Right atrium auricular region (tissue), 2 donors: ENCODE results near the gene SLC2A8. TPM values are rescaled to one million over a fixed set of nuclear protein-coding genes. Genes with fewer than 3 reads are reported as not detected.
A peak's percentile ranks its signal among the peaks of the same experiment; 100 is the strongest.

ENCODE experiments used
- DNase-seq: peaks from one replicate; pipeline ENCODE4 v3.0.0-alpha.2; 2019; ENCODE audit warnings: low spot score
- H3K27ac ChIP-seq, 2 donors: fragments of 200-600 bp; sonication (generic); 1 replicate in 1 of 2; 2 replicates in 1 of 2; pipeline ENCODE4 v1.5.1; 2016 to 2019
- H3K27me3 ChIP-seq, 2 donors: fragments of 200-600 bp; sonication (generic); one replicate each; pipeline versions ENCODE4 v1.5.1 to v1.6.0; 2017 to 2019
- H3K36me3 ChIP-seq: fragments of 200-600 bp; sonication (generic); one replicate; pipeline ENCODE4 v1.5.1; 2016
- H3K4me1 ChIP-seq, 2 donors: fragments of 200-600 bp; sonication (generic); one replicate each; pipeline versions ENCODE4 v1.5.1 to v1.6.0; 2017 to 2019
- H3K4me3 ChIP-seq, 2 donors: fragments of 200-600 bp; sonication (generic); 1 replicate in 1 of 2; 2 replicates in 1 of 2; pipeline ENCODE4 v1.5.1; 2017 to 2019; ENCODE audit warnings: mild to moderate bottlenecking in 1 of 2, moderate library complexity in 1 of 2
- H3K9me3 ChIP-seq, 2 donors: fragments of 200-600 bp; sonication (generic); one replicate each; pipeline ENCODE4 v1.5.1; 2019
- total RNA-seq, 2 donors: library from RNA; depleted of rRNA; stranded (reverse); fragments of >200 nt; gene quantifications; one replicate each; pipeline ENCODE4 v1.1.0, GENCODE V29; 2016
- TF ChIP-seq, protein P1 (sequence below), 2 donors: fragments of 200-600 bp; sonication (generic); IDR thresholded peaks; one replicate each; pipeline ENCODE4 v1.5.1; 2019; ENCODE audit warnings: antibody characterized with exemption in 2 of 2

SLC2A8 gene
- total RNA-seq, 2 donors from 2014 or later = 19.2 to 19.8 TPM

DNA sequence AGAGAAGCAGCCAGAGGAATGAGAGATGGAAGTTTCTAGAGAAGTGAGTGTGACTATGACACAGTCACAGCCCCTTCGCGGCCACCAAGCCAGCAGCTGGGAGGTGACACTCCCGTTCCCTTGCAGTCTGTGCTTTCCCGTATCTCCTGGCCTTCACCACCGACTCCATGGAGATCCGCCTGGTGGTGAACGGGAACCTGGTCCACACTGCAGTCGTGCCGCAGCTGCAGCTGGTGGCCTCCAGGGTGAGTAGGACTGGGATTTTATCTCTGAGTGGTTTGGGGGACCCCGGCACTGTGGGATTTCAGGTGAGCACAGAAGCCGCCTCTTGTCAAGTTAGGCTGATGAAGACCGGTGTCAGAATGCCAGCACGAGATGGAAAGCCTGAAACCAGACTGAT, 12.1 kb upstream of the SLC2A8 start:
- Histone ChIP-seq H3K27me3 (no peaks in the 10 kb centered on the region), H3K27ac (no peak overlapping the region), H3K36me3 (peaks cover 4% of the 10 kb centered on the region), H3K4me1 (no peaks in the 10 kb centered on the region), H3K4me3 (no peak overlapping the region), H3K9me3 (no peaks in the 10 kb centered on the region)
- DNase-seq = no peak
- TF ChIP-seq, protein P1, sequence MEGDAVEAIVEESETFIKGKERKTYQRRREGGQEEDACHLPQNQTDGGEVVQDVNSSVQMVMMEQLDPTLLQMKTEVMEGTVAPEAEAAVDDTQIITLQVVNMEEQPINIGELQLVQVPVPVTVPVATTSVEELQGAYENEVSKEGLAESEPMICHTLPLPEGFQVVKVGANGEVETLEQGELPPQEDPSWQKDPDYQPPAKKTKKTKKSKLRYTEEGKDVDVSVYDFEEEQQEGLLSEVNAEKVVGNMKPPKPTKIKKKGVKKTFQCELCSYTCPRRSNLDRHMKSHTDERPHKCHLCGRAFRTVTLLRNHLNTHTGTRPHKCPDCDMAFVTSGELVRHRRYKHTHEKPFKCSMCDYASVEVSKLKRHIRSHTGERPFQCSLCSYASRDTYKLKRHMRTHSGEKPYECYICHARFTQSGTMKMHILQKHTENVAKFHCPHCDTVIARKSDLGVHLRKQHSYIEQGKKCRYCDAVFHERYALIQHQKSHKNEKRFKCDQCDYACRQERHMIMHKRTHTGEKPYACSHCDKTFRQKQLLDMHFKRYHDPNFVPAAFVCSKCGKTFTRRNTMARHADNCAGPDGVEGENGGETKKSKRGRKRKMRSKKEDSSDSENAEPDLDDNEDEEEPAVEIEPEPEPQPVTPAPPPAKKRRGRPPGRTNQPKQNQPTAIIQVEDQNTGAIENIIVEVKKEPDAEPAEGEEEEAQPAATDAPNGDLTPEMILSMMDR (IDR thresholded peaks at IDR 0.05) = no peak

DNA sequence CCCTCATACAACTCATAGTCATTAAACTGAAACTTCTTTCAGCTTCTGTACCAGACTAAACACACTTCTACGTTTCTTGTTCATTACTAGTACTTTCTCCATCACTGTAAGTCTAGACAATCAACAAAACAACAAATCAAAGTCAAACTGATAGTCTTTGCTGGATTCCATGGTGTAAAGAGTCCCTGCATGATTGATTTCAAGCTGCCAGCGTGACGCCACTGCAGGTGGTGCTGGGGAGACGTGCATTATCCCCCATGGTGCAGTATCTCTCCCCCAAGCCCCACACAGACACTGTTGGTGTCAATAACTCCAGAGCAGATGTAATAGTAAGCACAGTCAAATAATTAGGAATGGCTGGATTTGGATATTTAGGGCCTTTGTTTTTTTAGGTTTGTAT, 10.7 kb upstream of the SLC2A8 start:
- no peak for DNase-seq
- Histone ChIP-seq H3K27me3 (no peaks in the 10 kb centered on the region), H3K36me3 (peaks cover 4% of the 10 kb centered on the region), H3K27ac (no peak overlapping the region), H3K4me1 (no peaks in the 10 kb centered on the region), H3K9me3 (no peaks in the 10 kb centered on the region), H3K4me3 (no peak overlapping the region)
- TF ChIP-seq, protein P1 (IDR thresholded peaks at IDR 0.05) = no peak

DNA sequence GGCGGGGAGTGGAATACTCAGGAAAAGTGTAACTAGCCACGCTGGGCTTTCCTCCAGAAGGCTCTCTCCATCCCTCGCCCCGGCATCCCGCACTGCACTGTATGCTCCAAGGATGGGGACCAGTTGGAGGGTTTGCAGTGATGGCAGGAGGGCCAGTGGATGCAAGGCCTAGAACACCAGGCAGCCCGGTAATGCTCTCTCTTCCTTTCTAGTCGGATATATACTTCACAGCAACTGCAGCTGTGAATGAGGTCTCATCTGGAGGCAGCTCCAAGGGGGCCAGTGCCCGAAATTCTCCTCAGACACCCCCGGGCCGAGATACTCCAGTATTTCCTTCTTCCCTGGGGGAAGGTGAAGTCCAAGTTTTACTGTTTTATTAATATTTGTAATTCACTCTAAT, 10.0 kb upstream of the SLC2A8 start:
- Histone ChIP-seq H3K4me3 (no peak overlapping the region), H3K4me1 (no peaks in the 10 kb centered on the region), H3K9me3 (no peaks in the 10 kb centered on the region), H3K36me3 (peaks cover 4% of the 10 kb centered on the region), H3K27ac (no peak overlapping the region), H3K27me3 (no peaks in the 10 kb centered on the region)
- TF ChIP-seq, protein P1 (IDR thresholded peaks at IDR 0.05) = no peak
- no peak for DNase-seq

DNA sequence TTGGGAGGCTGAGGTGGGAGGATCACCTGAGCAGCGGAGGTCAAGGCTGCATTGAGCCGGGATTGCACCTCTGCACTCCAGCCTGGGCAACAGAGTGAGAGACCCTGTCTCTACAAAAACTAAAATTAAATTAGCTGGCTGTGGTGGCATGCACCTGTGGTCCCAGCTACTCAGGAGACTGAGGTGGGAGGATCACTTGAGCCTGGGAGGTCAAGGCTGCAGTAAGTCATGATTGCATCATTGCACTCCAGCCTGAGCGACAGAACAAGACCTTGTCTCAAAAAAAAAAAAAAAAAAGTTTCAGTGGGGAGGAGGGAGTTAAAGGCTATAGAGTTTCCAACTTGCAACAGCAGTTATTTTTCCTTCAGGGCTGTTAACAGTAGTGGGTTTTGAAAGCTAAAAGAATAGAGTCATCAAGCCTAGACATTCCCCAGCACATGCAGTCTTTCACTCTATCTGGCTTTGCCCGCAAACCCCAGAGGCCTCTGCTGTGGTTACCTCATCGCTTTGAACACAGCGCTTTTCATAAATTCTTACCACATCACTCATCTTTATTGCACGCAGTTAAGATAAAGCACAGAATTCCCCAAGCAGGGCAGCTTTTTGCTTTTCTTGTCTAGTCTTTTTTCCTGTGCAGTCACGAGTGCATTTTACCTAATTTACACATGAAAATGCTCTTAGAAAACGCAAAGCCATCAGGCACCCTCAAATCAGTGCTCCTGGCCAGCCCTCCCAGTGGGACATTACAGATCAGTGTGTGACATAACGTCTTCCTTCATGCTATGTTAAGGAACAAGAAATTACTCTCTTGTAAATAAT, 8.7 kb upstream of the SLC2A8 start:
- Histone ChIP-seq H3K27ac (peak overlapping the region; percentile 4 to 11), H3K36me3 (peaks cover 4% of the 10 kb centered on the region), H3K9me3 (no peaks in the 10 kb centered on the region), H3K4me3 (no peak overlapping the region), H3K27me3 (no peaks in the 10 kb centered on the region), H3K4me1 (no peaks in the 10 kb centered on the region)
- TF ChIP-seq, protein P1 (IDR thresholded peaks at IDR 0.05) = no peak
- DNase-seq = peak; percentile 87

DNA sequence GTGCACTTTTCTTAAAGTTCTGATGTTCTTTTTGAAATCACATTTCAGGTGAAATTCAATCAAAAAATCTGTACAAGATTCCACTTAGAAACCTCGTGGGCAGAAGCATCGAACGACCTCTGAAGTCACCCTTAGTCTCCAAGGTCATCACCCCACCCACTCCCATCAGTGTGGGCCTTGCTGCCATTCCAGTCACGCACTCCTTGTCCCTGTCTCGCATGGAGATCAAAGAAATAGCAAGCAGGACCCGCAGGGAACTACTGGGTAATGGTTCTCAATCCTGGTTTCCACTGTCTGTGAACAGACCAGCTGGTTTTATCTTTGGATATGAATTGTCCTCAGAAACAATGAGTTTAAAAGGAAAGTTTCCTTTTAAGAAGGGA, 8.1 kb upstream of the SLC2A8 start:
- TF ChIP-seq, protein P1 (IDR thresholded peaks at IDR 0.05) = no peak
- no peaks in the 10 kb centered on the region for H3K4me1 ChIP-seq
- H3K36me3 ChIP-seq = peaks cover 4% of the 10 kb centered on the region
- H3K27ac ChIP-seq = peak overlapping the region; percentile 4 to 11
- H3K27me3 ChIP-seq = no peaks in the 10 kb centered on the region
- no peaks in the 10 kb centered on the region for H3K9me3 ChIP-seq
- DNase-seq = no peak
- no peak overlapping the region for H3K4me3 ChIP-seq
